ENCODE data around the gene ANKRD40.

GRCh38 chr17:50657627-50658026, 50.1 kb downstream of the ANKRD40 start:
- TF ChIP-seq CTCF (IDR thresholded peaks at IDR 0.05) (no peak), POLR2A (IDR thresholded peaks at IDR 0.05) (no peak)
